ENCODE data around the gene TMEM63B. TPM values are rescaled to one million over a fixed set of nuclear protein-coding genes. Genes with fewer than 3 reads are reported as not detected.
"Not testable (repeated sequence)": the region's sequence is repeated elsewhere in the genome, so short reads cannot be mapped to it uniquely, and the experiment has no call there.

TMEM63B gene
- total RNA-seq, 2 experiments from 2014 or later: 11.6 to 13.0 TPM

DNA sequence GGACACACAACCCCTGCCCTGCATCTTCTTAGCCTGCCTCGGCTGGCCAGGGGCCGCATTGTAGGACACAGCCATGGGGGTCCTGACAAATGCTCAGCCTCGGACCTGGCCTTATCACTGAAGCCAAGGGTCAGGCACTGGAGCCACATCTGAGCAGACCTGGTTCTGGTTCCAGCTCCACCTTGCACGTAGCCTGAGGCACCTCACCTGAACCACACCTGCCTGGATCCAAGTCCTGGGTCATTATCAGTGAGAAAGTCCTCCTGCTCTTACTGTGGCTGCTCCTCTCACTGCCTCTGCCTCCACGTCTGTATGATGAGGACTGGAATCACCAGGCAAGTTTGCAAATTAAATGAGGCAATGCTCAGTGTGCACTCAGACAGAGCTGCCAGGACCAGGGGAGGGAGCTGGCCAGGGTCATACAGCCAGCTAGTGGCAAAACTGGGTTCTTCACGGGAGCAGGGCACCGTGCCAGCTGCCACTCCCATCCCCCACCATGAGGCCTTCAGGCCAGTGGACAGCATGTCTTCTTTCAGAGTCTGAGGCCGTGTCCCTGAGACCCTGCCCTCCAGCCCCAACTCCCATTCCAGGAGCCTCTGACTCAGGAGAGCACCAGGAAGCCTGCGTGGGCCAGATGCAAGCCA, 40.3 kb upstream of the TMEM63B start:
- DNase-seq: no peak
- intact Hi-C loops (cut with micrococcal nuclease): no loop called here
- ChIA-PET POLR2A (no interaction called here), CTCF (interaction anchor here (1.1 to 1.9 kb wide), 4 partner anchors 8 to 313 kb away, joined by 3 to 8 read pairs (median 4); no protein-coding TSS in a partner anchor)
- Mint-ChIP-seq H3K36me3 (no peaks in the 10 kb centered on the region), H3K4me1 (ENCODE audit: low read depth) (no peaks in the 10 kb centered on the region), H3K9me3 (no peaks in the 10 kb centered on the region), H3K4me3 (no peak overlapping the region), H3K27me3 (no peaks in the 10 kb centered on the region), H3K27ac (no peak overlapping the region)

GRCh38 chr6:44087623-44088022, 39.7 kb upstream of the TMEM63B start:
- ChIA-PET POLR2A (no interaction called here), CTCF (interaction anchor here (1.0 to 1.7 kb wide), 3 partner anchors 12 to 85 kb away, joined by 3 to 6 read pairs (median 3); no protein-coding TSS in a partner anchor)
- H3K27me3 Mint-ChIP-seq: no peaks in the 10 kb centered on the region
- no peaks in the 10 kb centered on the region for H3K9me3 Mint-ChIP-seq
- H3K4me1 Mint-ChIP-seq (ENCODE audit: low read depth): no peaks in the 10 kb centered on the region
- no peak for DNase-seq
- no peak overlapping the region for H3K27ac Mint-ChIP-seq
- H3K4me3 Mint-ChIP-seq: no peak overlapping the region
- H3K36me3 Mint-ChIP-seq: no peaks in the 10 kb centered on the region
- intact Hi-C loops (cut with micrococcal nuclease): no loop called here

DNA sequence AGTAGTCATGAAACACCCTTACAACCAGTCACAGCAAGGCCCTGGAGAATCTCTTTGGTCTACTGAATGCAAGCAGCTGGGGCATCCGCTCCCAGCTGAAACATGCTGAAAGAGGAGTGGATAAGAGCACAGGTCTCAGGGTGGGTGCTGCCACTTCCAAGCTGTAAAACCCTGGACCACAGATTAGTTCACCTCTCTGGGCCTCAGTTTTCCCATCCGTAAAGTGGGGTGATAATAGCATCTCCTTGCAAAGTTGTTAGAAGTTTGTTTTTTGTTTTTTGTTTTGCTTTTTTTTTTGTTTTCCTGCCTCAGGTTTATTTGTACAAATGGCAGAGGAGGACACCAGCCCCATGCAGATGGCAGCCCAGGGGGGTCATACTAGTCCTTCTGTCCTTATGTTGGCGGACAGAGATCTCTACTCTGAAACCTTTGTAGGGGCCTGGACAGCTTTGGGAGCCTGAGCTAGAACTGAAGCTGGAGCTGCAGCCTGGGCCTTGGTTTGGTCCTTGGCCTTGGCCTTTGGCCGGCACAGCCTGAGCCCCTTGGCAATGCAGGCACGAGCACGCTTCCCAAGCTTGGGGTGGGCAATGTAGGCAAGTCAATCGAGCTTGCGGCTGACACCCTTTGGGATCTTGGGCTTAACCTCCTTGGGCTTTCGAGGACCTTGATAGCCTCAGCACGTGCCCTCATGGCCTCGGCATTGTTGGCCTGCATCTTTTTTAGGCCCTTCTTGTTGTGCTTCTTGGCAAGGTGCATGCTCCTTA, 38.3 kb upstream of the TMEM63B start:
- Mint-ChIP-seq H3K27ac (no peak overlapping the region), H3K4me3 (no peak overlapping the region), H3K9me3 (no peaks in the 10 kb centered on the region), H3K4me1 (ENCODE audit: low read depth) (no peaks in the 10 kb centered on the region), H3K36me3 (no peaks in the 10 kb centered on the region), H3K27me3 (no peaks in the 10 kb centered on the region)
- no peak for DNase-seq
- ChIA-PET POLR2A (no interaction called here), CTCF (interaction anchor here (1.7 to 2.2 kb wide), 2 partner anchors 10 to 14 kb away, joined by 6 to 9 read pairs; no protein-coding TSS in a partner anchor)
- intact Hi-C loops (cut with micrococcal nuclease): no loop called here

DNA sequence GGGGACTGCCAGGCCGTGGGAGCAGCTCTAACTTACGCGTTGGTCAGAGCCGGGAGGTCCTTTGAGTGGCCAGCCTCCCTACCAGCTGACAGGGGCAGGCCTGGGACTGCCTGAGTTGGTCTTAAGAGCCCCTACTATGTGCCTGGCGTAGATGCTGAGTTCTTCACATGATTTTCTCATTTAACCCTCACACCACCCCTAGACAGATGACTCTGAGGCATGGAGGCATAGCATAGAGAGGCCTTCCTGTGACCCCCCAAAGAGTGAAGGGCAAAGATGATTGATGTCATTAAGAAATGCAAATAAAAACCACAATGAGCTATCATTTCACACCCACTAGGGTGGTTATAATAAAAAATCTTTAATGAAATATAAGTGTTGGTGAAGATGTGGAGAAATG, 36.9 kb upstream of the TMEM63B start:
- intact Hi-C loops (cut with micrococcal nuclease): no loop called here
- Mint-ChIP-seq H3K9me3 (no peaks in the 10 kb centered on the region), H3K36me3 (no peaks in the 10 kb centered on the region), H3K27ac (no peak overlapping the region), H3K27me3 (no peaks in the 10 kb centered on the region), H3K4me3 (no peak overlapping the region), H3K4me1 (ENCODE audit: low read depth) (no peaks in the 10 kb centered on the region)
- ChIA-PET CTCF (interaction anchor here (0.8 to 2.2 kb wide), 5 partner anchors 9 to 321 kb away, joined by 3 to 9 read pairs (median 5); no protein-coding TSS in a partner anchor), POLR2A (no interaction called here)
- DNase-seq: no peak

- CTCF ChIA-PET: interaction anchor here (0.9 to 2.2 kb wide), 3 partner anchors 8 to 318 kb away, joined by 5 to 9 read pairs (median 5); no protein-coding TSS in a partner anchor
- H3K27ac Mint-ChIP-seq; H3K9me3 Mint-ChIP-seq; H3K27me3 Mint-ChIP-seq; POLR2A ChIA-PET; DNase-seq; H3K4me1 Mint-ChIP-seq (ENCODE audit: low read depth); H3K36me3 Mint-ChIP-seq; H3K4me3 Mint-ChIP-seq; intact Hi-C loops (cut with micrococcal nuclease): not testable (repeated sequence)
Measured at GRCh38 chr6:44091356-44091755, 36.0 kb upstream of the TMEM63B start.

- intact Hi-C loops (cut with micrococcal nuclease): no loop called here
- CTCF ChIA-PET: interaction anchor here (0.8 kb wide), 1 partner anchor 14 kb away, joined by 3 read pairs; no protein-coding TSS in a partner anchor
- Mint-ChIP-seq H3K27ac (no peak overlapping the region), H3K36me3 (no peaks in the 10 kb centered on the region), H3K4me1 (ENCODE audit: low read depth) (no peaks in the 10 kb centered on the region), H3K27me3 (no peaks in the 10 kb centered on the region), H3K4me3 (no peak overlapping the region), H3K9me3 (no peaks in the 10 kb centered on the region)
- DNase-seq: no peak
- POLR2A ChIA-PET: no interaction called here
Measured at GRCh38 chr6:44091981-44092884, 35.1 kb upstream of the TMEM63B start.

DNA sequence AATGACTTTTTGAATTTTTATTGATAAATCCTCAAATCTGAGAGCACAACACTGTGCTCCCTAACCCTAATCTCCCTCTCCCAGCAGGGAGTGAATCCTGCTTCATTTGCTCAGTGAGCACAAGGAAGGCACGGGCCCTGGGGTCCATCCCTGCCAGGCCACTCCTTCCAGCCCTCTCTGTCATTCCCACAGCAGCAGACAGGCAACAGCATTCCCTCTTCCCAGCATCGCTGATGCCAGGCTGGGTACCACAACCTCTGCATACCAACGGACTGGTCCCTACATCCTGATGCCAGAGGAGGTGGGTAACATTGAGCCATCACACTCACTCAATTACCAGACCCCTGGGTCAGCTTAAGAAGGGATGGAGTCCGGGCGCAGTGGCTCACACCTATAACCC, 34.3 kb upstream of the TMEM63B start:
- POLR2A ChIA-PET: no interaction called here
- CTCF ChIA-PET: no interaction called here

DNA sequence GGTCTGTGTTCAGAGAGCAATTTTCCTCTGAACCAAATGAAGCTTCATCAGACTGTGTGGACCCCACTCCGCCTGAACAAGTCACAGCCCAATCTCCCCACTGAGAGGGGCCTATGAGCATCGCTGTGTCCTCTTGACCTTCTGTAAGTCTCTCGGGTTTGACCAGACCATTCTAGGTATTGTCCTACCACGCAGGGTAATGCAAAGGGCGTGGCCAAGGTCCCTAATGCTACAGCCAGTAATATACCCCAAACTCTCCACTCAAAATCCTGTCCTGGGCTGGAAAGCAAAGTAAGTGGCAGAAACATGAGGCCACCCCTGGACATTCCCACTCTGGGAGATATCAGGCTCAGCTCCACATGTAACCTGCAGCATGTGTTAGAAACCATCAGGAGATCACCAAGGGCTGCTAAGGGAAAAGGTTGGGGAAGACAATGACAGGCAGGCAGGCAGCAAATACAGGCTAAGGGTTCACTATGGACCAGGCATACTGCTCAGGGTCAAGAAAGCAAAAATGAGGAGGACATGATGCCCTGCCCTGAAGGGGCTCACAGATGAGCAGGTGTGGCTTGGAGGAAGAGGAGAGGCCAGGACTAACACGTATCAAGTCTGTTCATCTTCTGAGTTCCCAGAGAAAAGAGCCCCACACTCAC, 33.5 kb upstream of the TMEM63B start:
- POLR2A ChIA-PET: no interaction called here
- intact Hi-C loops (cut with micrococcal nuclease): no loop called here
- H3K4me3 Mint-ChIP-seq: no peak overlapping the region

More for the DNA sequence above, 34.3 kb upstream of the TMEM63B start:
- no peaks in the 10 kb centered on the region for H3K27me3 Mint-ChIP-seq
- no peak for DNase-seq
- no peak overlapping the region for H3K4me3 Mint-ChIP-seq
- H3K27ac Mint-ChIP-seq: no peak overlapping the region
- intact Hi-C loops (cut with micrococcal nuclease): no loop called here
- no peaks in the 10 kb centered on the region for H3K9me3 Mint-ChIP-seq
- H3K4me1 Mint-ChIP-seq (ENCODE audit: low read depth): no peaks in the 10 kb centered on the region
- no peaks in the 10 kb centered on the region for H3K36me3 Mint-ChIP-seq

DNA sequence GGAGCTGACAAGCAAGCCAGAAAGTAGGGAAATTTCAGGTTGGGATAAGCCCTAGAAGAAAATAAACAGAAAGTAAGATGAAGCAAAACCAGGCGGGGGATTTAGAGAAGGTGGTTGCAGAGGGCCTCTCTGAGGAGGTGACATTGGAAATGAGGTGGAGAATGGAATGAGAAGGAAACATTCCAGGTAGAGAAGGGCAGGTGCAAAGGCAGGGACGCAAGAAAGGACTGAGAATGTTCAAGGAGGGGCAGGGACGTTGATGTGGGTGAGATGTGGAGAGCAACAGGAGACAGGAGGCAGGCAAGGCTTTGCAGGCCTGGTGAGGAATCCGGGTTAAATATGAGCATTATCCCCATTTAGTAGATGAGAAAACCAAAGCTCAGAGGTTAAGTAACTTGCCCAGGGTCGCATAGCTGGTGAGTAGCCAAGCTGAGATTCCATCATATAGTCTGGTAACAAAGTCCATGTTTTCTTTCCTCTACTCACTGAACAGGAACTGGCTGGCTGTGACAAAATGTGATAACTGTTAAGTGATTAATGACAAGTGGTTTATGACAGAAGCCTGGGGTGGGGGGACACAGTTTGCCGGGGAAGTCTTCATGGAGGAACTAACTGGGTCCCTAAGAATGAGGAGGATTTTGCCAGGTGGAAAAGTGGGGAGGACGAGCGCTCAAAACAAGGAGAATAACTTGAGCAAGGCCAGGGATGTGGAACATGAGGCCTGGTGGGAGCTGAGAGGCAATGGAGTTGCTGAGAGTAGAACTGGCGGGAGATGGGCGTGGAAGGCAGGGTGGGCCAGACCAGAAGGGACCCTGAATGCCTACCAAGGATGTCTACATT, 32.7 kb upstream of the TMEM63B start:
- no peak for DNase-seq
- ChIA-PET CTCF (interaction anchor here (0.8 to 3.4 kb wide), 3 partner anchors 16 to 78 kb away, joined by 3 to 41 read pairs (median 3); no protein-coding TSS in a partner anchor), POLR2A (no interaction called here)
- Mint-ChIP-seq H3K27me3 (no peaks in the 10 kb centered on the region), H3K36me3 (no peaks in the 10 kb centered on the region), H3K9me3 (no peaks in the 10 kb centered on the region), H3K4me3 (no peak overlapping the region), H3K27ac (no peak overlapping the region), H3K4me1 (ENCODE audit: low read depth) (no peaks in the 10 kb centered on the region)
- intact Hi-C loops (cut with micrococcal nuclease): loop anchor here (5.0 kb wide), 1 partner anchor 143 kb away; no protein-coding TSS in a partner anchor

More for the DNA sequence above, 33.5 kb upstream of the TMEM63B start:
- H3K27ac Mint-ChIP-seq: no peak overlapping the region
- H3K36me3 Mint-ChIP-seq: no peaks in the 10 kb centered on the region
- no peak for DNase-seq
- H3K4me1 Mint-ChIP-seq (ENCODE audit: low read depth): no peaks in the 10 kb centered on the region
- CTCF ChIA-PET: interaction anchor here (3.4 kb wide), 1 partner anchor 57 kb away, joined by 41 read pairs; no protein-coding TSS in a partner anchor
- H3K9me3 Mint-ChIP-seq: no peaks in the 10 kb centered on the region
- H3K27me3 Mint-ChIP-seq: no peaks in the 10 kb centered on the region

GRCh38 chr6:44095243-44095623, 32.1 kb upstream of the TMEM63B start:
- H3K4me3 Mint-ChIP-seq; H3K9me3 Mint-ChIP-seq; H3K36me3 Mint-ChIP-seq; H3K27ac Mint-ChIP-seq; H3K27me3 Mint-ChIP-seq; DNase-seq; H3K4me1 Mint-ChIP-seq (ENCODE audit: low read depth); POLR2A ChIA-PET: not testable (repeated sequence)
- CTCF ChIA-PET: interaction anchor here (0.8 to 3.4 kb wide), 3 partner anchors 16 to 78 kb away, joined by 3 to 41 read pairs (median 3); no protein-coding TSS in a partner anchor
- intact Hi-C loops (cut with micrococcal nuclease): loop anchor here (5.0 kb wide), 1 partner anchor 142 kb away; no protein-coding TSS in a partner anchor
